GM12875 (cell line): Measurements from ENCODE around the gene INPP5A.
"Not testable (repeated sequence)": the region's sequence is repeated elsewhere in the genome, so short reads cannot be mapped to it uniquely, and the experiment has no call there.

Experiments used
- H3K4me3 ChIP-seq: one replicate; pipeline ENCODE4 v1.5.1; 2011; ENCODE audit warnings: low read depth, low read length, control low read depth
- TF ChIP-seq, protein P1 (sequence below): IDR thresholded peaks from 2 replicates; pipeline ENCODE4 v1.5.1; 2011; ENCODE audit warnings: low read depth, mild to moderate bottlenecking, control low read depth, inconsistent platforms, low read length, moderate library complexity, borderline replicate concordance; ENCODE audit not compliant: insufficient read depth

Gene INPP5A

DNA sequence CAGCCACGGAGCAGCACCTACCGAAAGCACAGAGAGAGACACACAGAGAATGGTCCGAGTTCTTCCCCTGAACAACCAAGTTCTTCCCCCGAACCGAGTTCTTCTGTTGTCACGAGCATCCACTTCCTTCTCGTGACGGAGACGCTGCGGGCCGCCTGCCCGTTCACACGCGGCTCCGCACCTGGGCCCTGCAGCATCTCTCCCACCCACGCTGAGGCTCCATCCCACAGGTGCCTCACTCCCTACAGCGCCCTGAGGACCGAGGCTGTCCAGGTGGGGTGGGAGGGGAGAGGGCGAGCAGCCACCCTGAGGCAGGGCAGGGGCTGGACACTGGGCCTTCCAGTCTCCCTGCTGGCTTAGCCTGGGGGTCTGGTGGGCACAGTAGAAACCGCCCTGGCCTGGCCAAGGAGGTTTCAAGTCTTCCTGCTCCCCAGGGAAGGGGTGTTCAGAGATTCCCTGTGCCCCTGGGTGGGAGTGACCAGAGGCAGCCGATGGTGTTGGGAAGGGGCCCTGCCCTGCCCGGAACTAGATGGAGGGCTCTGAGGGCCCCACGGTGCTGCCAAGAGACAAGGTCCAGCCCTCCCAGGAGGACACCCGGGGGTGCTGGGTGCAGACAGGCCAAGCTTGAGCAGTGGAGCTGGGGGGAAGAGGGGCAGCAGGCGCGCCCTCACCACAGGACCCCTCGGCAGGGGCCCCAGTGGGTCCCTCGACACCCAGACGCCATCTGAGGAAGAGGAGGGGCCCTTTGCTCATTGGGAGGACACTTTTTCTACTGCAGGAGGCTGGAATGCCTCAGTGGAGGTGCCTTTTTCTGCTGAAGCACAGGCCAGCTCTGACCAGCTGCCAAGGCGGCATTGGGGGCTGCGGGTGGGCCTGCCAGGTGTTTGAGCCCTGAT is 253.6 kb downstream of the INPP5A start:
- TF ChIP-seq, protein P1, sequence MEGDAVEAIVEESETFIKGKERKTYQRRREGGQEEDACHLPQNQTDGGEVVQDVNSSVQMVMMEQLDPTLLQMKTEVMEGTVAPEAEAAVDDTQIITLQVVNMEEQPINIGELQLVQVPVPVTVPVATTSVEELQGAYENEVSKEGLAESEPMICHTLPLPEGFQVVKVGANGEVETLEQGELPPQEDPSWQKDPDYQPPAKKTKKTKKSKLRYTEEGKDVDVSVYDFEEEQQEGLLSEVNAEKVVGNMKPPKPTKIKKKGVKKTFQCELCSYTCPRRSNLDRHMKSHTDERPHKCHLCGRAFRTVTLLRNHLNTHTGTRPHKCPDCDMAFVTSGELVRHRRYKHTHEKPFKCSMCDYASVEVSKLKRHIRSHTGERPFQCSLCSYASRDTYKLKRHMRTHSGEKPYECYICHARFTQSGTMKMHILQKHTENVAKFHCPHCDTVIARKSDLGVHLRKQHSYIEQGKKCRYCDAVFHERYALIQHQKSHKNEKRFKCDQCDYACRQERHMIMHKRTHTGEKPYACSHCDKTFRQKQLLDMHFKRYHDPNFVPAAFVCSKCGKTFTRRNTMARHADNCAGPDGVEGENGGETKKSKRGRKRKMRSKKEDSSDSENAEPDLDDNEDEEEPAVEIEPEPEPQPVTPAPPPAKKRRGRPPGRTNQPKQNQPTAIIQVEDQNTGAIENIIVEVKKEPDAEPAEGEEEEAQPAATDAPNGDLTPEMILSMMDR, result no peak
- H3K4me3 ChIP-seq, result no peak overlapping the region

DNA sequence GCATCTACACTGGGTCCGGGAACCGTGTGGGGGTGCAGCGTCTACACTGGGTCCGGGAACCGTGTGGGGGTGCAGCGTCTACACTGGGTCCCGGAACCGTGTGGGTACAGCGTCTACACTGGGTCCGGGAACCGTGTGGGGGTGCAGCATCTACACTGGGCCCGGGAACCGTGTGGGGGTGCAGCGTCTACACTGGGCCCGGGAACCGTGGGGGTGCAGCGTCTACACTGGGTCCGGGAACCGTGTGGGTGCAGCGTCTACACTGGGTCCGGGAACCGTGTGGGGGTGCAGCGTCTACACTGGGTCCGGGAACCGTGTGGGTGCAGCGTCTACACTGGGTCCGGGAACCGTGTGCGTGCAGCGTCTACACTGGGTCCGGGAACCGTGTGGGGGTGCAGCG is 254.5 kb downstream of the INPP5A start:
- not testable (repeated sequence) for H3K4me3 ChIP-seq

DNA sequence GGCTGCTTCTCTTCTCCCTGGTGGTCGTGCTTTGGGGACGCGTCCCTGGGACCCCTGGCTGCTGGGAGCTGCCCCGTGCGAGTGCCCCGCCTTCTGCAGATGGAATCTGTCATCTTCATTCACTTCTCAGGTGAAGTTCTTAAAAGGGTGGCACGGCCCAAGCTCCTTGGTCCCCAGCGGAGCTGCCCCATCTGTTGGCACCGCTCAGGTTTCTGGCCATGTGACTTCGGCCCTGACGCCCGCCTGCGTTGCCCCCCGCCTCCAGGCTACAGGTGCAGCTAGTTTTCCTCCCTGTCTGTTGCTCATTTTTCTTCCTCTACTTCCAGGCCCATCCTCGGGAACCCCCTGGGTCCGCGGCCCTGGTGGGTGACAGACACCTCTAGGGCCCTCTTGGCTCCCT is 255.2 kb downstream of the INPP5A start:
- H3K4me3 ChIP-seq, result no peak overlapping the region
- TF ChIP-seq, protein P1, result no peak

DNA sequence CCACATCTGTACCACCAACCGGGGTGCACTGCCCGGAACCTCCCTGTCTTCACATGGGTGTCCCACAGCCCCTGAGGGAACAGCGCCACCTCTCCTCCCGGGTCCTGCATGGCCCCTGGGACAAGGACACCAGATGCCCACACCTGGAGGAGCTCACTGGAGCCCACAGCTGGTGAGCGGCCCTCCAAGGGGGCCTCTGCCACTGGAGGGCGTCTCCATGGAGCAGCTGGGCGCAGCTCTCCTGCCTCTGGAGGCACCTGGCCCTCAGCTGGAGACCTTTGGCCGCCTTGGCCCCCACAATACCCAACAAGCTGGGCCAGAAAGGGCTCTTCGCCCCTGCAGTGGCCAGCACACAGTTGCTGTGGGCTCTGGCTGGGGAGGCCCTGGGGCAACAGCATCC is 255.6 kb downstream of the INPP5A start:
- no peak overlapping the region for H3K4me3 ChIP-seq
- TF ChIP-seq, protein P1, result no peak

DNA sequence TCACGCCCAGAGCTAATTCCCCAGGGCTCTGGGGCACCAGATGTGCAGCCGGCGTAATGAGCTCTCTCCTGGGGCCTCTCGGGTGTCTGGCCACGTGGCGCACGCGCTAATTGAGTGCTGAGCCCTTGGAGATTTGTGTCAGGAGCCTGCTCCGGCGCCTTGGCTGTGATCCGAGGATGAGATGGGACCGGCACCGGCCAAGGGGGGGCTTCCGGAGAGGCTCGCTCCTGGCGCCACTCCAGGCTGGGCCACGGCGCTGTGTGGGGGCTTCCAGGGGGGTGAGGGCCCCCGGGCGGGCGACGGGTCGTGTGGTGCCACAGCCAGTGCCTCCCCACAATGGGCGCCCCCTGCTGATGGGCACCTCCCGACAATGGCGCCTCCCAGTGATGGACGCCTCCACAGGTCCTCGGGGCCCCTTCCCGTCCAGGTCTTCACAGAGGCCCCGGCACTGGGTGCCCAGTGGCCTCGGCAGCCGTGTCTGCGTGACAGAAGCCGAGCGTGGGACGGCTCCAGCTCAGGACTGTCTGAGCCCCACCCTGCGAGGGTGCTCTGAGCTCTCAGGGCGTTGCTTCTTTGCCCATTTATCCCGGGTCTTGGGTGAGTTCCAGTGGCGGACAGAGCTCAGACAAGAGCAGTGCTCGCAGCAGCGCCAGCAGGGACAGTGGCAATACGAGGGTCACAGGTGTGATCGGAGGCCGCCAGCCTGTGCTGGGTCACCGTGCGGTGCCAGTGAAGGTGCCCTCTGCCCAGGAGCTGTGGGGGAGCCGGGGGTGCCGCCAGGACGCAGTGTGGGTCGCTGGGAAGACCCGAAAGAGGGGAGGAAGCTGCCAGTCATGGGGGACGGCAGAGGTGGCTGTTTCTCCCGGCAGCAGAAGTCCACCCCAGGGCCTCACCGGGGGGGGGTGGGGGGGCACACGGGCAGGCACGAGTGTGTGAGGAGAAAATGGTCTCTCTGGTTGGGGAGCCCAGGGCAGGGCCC is 256.6 kb downstream of the INPP5A start:
- H3K4me3 ChIP-seq, result no peak overlapping the region
- TF ChIP-seq, protein P1, result no peak

DNA sequence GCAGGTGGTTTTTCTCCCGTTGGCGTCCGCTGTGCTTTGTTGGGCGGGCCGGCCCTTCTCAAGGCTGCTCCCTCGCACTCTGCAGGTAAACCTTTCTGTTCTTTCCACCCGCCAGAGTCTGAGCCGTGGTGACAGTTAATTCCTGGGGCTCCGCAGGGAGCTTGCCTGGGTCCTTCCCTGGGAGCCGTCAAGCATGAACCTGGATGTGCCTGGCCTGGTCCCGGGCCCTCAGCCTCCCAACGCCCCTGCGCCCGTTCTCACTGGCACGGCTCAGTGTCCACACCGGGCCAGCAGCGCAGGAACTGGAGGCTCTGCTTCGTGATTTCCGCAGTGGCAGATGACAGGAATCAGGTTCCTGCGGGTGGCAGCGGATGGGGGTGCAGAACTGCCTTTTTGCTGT is 259.3 kb downstream of the INPP5A start:
- no peak overlapping the region for H3K4me3 ChIP-seq
- TF ChIP-seq, protein P1, result no peak

DNA sequence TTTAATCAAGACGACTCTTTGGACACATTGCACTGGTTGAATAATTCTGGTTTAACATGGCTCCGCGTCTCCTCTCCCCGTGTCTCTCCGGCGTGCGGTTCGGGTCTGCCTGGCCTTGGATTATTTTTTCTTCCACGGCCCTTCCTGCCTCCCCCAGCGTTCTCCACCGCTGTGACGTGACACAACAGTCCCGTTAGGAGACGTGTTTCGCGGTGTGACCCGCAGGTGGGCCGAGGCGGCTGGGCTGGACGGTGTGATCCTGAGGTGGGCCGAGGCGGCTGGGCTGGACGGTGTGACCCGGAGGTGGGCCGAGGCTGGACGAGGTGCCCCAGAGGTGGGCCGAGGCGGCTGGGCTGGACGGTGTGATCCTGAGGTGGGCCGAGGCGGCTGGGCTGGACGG is 260.4 kb downstream of the INPP5A start:
- H3K4me3 ChIP-seq, result not testable (repeated sequence)

DNA sequence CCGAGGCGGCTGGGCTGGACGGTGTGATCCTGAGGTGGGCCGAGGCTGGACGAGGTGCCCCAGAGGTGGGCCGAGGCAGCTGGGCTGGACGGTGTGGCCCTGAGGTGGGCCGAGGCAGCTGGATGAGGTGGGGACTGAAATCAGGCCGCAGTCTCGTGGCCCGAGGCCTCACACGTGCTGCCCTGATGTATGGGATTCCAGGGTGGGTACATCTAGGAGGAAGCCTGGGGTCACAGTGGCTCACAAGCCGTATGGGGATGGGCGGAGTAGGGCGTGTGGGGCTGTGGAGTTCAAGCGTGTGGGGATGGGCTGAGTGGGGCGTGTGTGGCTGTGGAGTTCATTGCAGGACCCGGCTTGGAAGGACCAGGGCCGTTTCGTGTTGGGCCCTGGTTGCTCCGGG is 260.8 kb downstream of the INPP5A start:
- TF ChIP-seq, protein P1, result no peak
- H3K4me3 ChIP-seq, result no peak overlapping the region
